Stimulated activated CD8-positive, alpha-beta memory T cell treated with anti-CD3 and anti-CD28 coated beads, Interleukin-15, amount 100 ng/mL, for 24 hours (primary cell): ENCODE measurements around the gene HMGCL.

Experiments used
- DNase-seq: peaks from one replicate; pipeline ENCODE4 v3.0.0-alpha.2; 2020; ENCODE audit warnings: low read depth

The HMGCL gene

DNA sequence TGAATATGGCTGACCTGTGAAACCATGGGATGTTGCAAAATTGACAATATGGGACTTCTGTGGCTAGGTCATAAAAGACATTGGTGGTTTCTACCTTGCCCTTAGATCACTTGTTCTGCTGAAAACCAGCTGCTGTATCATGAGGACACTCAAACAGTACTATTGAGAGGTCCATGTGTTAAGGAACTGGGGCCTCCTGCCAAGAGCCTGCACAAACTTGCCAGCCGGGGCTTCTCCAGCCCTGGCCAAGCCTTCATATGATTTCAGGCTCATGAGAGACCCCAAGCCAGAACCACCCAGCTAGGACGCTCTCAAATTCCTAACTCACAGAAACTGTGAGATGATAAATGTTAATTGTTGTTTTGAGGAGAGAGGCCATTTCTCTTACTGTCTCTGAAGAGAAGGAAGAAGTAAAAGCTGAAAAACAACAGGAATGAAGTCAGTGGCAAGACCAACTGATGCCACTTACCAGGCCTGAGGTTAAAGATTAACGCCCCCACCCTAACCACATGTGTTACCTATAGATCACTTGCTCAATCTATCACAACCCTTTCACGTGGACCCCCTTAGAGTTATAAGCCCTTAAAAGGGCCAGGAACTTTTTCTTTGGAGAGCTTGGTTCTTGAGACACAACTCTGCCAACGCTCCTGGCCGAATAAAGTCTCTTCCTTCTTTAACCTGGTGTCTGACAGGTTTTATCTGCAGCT lies 50.9 kb downstream of the HMGCL start:
- DNase-seq: no peak

GRCh38 chr1:23772854-23773242 lies 52.4 kb downstream of the HMGCL start:
- DNase-seq: no peak

- peak; percentile 74 for DNase-seq
Observed at GRCh38 chr1:23772049-23772853, 53.0 kb downstream of the HMGCL start.

GRCh38 chr1:23768733-23769132 lies 56.5 kb downstream of the HMGCL start:
- DNase-seq: no peak

DNA sequence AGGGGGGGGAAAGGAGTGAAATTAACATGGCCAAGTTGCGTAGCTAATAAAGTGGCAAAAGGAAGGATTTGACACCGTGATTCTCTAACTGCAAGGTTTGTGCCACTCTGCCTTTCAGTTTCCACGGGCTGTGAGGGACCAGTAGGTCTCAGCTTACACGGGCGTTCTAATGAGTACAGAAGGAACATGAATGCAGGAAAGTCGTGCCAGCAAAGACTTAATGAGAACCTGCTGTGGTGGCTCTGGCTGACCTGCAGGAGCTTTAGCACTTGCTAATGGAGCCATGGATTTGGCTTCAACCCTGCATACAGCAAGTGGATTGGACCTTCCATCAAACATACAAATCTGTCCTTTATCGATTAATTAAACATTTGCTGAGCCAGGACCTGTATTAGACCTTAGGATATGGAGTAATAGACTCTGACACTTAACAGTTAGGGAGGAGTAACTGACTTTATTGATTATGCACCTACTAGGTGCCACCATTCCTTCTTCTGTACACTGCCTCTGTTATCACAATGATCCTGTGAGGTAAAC lies 62.1 kb downstream of the HMGCL start:
- DNase-seq: no peak

GRCh38 chr1:23759277-23759676 lies 66.0 kb downstream of the HMGCL start:
- DNase-seq: no peak

GRCh38 chr1:23757812-23758211 lies 67.4 kb downstream of the HMGCL start:
- no peak for DNase-seq

GRCh38 chr1:23756676-23757075 lies 68.6 kb downstream of the HMGCL start:
- no peak for DNase-seq

DNA sequence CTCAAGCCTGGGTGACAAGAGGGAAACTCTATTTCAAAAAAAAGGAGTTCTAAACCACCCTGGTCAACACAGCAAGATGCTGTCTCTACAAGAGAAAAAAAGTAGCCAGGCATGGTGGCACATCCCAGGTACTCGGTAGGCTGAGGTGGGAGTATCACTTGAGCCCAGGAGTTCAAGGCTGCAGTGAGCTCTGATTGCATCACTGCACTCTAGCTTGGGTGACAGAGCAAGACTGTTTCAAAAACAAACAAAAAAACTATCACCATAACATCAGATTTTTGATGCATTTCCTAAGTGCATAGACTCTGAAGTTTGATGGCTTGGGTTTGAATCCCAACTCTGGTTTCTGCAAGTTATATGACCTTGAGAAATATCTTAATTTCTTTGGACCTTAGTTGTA lies 72.3 kb downstream of the HMGCL start:
- DNase-seq: no peak
